Adrenal gland (tissue), 19 donors: ENCODE data around the gene PUS3. TPM values are rescaled to one million over a fixed set of nuclear protein-coding genes. Genes with fewer than 3 reads are reported as not detected.

Experiments used
- DNase-seq, 7 donors: peaks; one replicate each; pipeline ENCODE4 v3.0.0-alpha.2; 2019 to 2020
- H3K27ac ChIP-seq, 5 donors: fragments of 200-600 bp; sonication (generic) in 4 of 5; 1 replicate in 3 of 5; 2 replicates in 2 of 5; pipeline versions ENCODE4 v1.5.1 to v1.8.0; 2016 to 2020; ENCODE audit warnings: mild to moderate bottlenecking in 1 of 5
- H3K27me3 ChIP-seq: fragments of 200-600 bp; 2 replicates; pipeline ENCODE4 v1.8.0; 2021
- H3K36me3 ChIP-seq, 2 donors: fragments of 200-600 bp; replicated peaks in 1 of 2; 1 replicate in 1 of 2; 2 replicates in 1 of 2; pipeline versions ENCODE4 v1.5.1 to v1.8.0; 2018 to 2022
- H3K4me1 ChIP-seq, 2 donors: fragments of 200-600 bp; replicated peaks in 1 of 2; 1 replicate in 1 of 2; 2 replicates in 1 of 2; pipeline versions ENCODE4 v1.5.1 to v1.8.0; 2018 to 2021
- H3K4me3 ChIP-seq, 4 donors: fragments of 200-600 bp; sonication (generic) in 3 of 4; one replicate each; pipeline ENCODE4 v1.5.1; 2016 to 2018
- H3K9me3 ChIP-seq, 3 donors: fragments of 200-600 bp; sonication (generic) in 1 of 3; replicated peaks in 1 of 3; 1 replicate in 2 of 3; 2 replicates in 1 of 3; pipeline versions ENCODE4 v1.5.1 to v1.8.0; 2016 to 2021
- CTCF ChIP-seq, 6 experiments: fragments of 450-650 bp in 4 of 6; fragments of 200-600 bp in 2 of 6; sonication (generic) in 1 of 6; IDR thresholded peaks; 1 replicate in 5 of 6; 2 replicates in 1 of 6; pipeline versions ENCODE4 v1.5.1 to v1.8.0; 2016 to 2021; ENCODE audit warnings: antibody characterized with exemption in 6 of 6, mild to moderate bottlenecking in 2 of 6, moderate library complexity in 1 of 6
- POLR2A ChIP-seq, 2 donors: fragments of 450-650 bp; IDR thresholded peaks; one replicate each; pipeline ENCODE4 v1.6.1; 2017; ENCODE audit warnings: antibody characterized with exemption in 2 of 2, mild to moderate bottlenecking in 2 of 2, moderate library complexity in 1 of 2
- WGBS, 4 donors: extraction: QIAGEN DNeasy Blood & Tissue Kit in 2 of 4; methylation state at CpG; one replicate each; pipeline versions ENCODE4 v1.1.5 to v1.1.7; 2013 to 2017; 5-methylcytosine and 5-hydroxymethylcytosine counted together
- intact Hi-C, 2 donors: fragments of 100-400 bp; cut with DNase I; formaldehyde crosslinking; loops; one replicate each; pipeline versions ENCODE4 v1.14.1 to v1.15.0; 2022 to 2023
- long read RNA-seq, 10 donors: library from polyadenylated mRNA in 3 of 10; unstranded in 2 of 10; stranded (forward) in 1 of 10; transcript quantifications; one replicate each; pipeline ENCODE4 v2.0.0 and lab custom pipeline, GENCODE V29; 2021 to 2026
- polyA plus RNA-seq, 3 donors: library from polyadenylated mRNA; stranded (reverse); fragments of 200-250 nt in 2 of 3; fragments of 350-450 nt in 1 of 3; fragmentation: Illumina TruSeq in 1 of 3; extraction: RNeasy Lipid Tissue Mini Kit (QIAGEN cat#74804) in 1 of 3; gene quantifications; one replicate each; pipeline ENCODE4 v1.2.3, GENCODE V29; 2013 to 2014
- total RNA-seq, 9 donors: library from RNA; depleted of rRNA in 4 of 9; stranded (reverse); fragments of >200 nt in 4 of 9; fragments of 120-200 nt in 1 of 9; fragmentation: NEBNext Ultra II Directional in 1 of 9; extraction: Animal tissue kit (Norgen Biotek cat#: 25700) in 1 of 9; gene quantifications; one replicate each; pipeline versions ENCODE4 v1.1.0 to v1.2.4, GENCODE V29; 2013 to 2023
- donor health status: healthy with polysubstance abuse.
- donor health status: Bipolar disorder and iron deficiency.
- donor health status: DM: yes; HTN: yes; CAD: no.
- donor health status: DM: no; HTN: no; CAD: no.
- donor health status: DM: no; HTN: no; CAD: no.
- donor health status: DM: yes; HTN: yes; CAD: no.

PUS3 gene
- total RNA-seq = 10 to 100 TPM in 7 of 9 donors, 1 to 10 TPM in 2; 5.8 to 23.7 (median 15.0) TPM
- polyA plus RNA-seq = 10 to 100 TPM; 11.7 to 37.9 (median 16.4) TPM
- long read RNA-seq, donor 1, partial matches to known transcripts = 5 of 11 reads
- long read RNA-seq, donor 1, other reads (novel, unspliced or antisense) = 0 of 11 reads
- long read RNA-seq, donor 2 = 0 reads
- long read RNA-seq, donor 3, partial matches to known transcripts = 0 of 4 reads
- long read RNA-seq, donor 3, other reads (novel, unspliced or antisense) = 0 of 4 reads
- long read RNA-seq, donor 4, transcript PUS3-201 (4 exons, 1,843 nt) = major isoform, 5 of 12 reads
- long read RNA-seq, donor 4, partial matches to known transcripts = 0 of 12 reads
- long read RNA-seq, donor 4, other reads (novel, unspliced or antisense) = 2 of 12 reads
- long read RNA-seq, donor 5, transcript PUS3-201 (4 exons, 1,843 nt) = major isoform, 9 of 21 reads
- long read RNA-seq, donor 5, transcript PUS3-205 (3 exons, 1,419 nt) = minor isoform, 5 of 21 reads
- long read RNA-seq, donor 5, partial matches to known transcripts = 2 of 21 reads
- long read RNA-seq, donor 5, other reads (novel, unspliced or antisense) = 2 of 21 reads
- long read RNA-seq, donor 6, partial matches to known transcripts = 0 of 4 reads
- long read RNA-seq, donor 6, other reads (novel, unspliced or antisense) = 0 of 4 reads
- long read RNA-seq, donor 7, partial matches to known transcripts = 0 of 3 reads
- long read RNA-seq, donor 7, other reads (novel, unspliced or antisense) = 0 of 3 reads
- long read RNA-seq, donor 8, partial matches to known transcripts = 0 of 6 reads
- long read RNA-seq, donor 8, other reads (novel, unspliced or antisense) = 0 of 6 reads
- long read RNA-seq, donor 9, partial matches to known transcripts = 0 of 6 reads
- long read RNA-seq, donor 9, other reads (novel, unspliced or antisense) = 0 of 6 reads
- long read RNA-seq, donor 10, partial matches to known transcripts = 0 of 3 reads
- long read RNA-seq, donor 10, other reads (novel, unspliced or antisense) = 0 of 3 reads

GRCh38 chr11:125902927-125903710, at the start of gene PUS3:
Gene PUS3, minus strand, starts transcription at chr11:125903206. Its CDS starts 6,922 bp downstream, at chr11:125896284.
- H3K27ac ChIP-seq = peak within 1 kb of the TSS; percentile 31 to 89 (median 79)
- peaks cover 9 to 24% of the 10 kb centered on the region in 2 donors for H3K4me1 ChIP-seq
- peak; percentile 88 to 96 (median 91) for DNase-seq
- intact Hi-C loops = no loop called here
- H3K9me3 ChIP-seq = no peaks in the 10 kb centered on the region
- peak within 1 kb of the TSS; percentile 1 to 87 (median 51) for H3K4me3 ChIP-seq
- 1 to 2% (median 1%) methylated on average over 31 of the region's 31 CpGs for WGBS, 4 donors
- H3K36me3 ChIP-seq = peaks cover 0 to 10% of the 10 kb centered on the region in 2 donors
- TF ChIP-seq POLR2A (IDR thresholded peaks at IDR 0.05) = peak in 1 of 2 donors; percentile 64
- TF ChIP-seq CTCF (IDR thresholded peaks at IDR 0.05) = no peak
- H3K27me3 ChIP-seq = peaks cover 8% of the 10 kb centered on the region

GRCh38 chr11:125952559-125952958, 49.6 kb upstream of the PUS3 start:
- peaks cover 0 to 3% of the 10 kb centered on the region in 2 donors for H3K4me1 ChIP-seq
- 58 to 78% (median 65%) methylated on average over 2 of the region's 2 CpGs for WGBS, 4 donors
- H3K36me3 ChIP-seq = no peaks in the 10 kb centered on the region
- H3K27me3 ChIP-seq = no peaks in the 10 kb centered on the region
- no peak for DNase-seq
- intact Hi-C loops = no loop called here
- no peaks in the 10 kb centered on the region for H3K9me3 ChIP-seq
- TF ChIP-seq POLR2A (IDR thresholded peaks at IDR 0.05) = no peak
- no peak for TF ChIP-seq CTCF (IDR thresholded peaks at IDR 0.05)
- peak overlapping the region in 1 of 5 donors; percentile 55 for H3K27ac ChIP-seq
- H3K4me3 ChIP-seq = no peak overlapping the region

- DNase-seq = no peak
- TF ChIP-seq CTCF (IDR thresholded peaks at IDR 0.05) = no peak
- TF ChIP-seq POLR2A (IDR thresholded peaks at IDR 0.05) = no peak
- no peaks in the 10 kb centered on the region for H3K9me3 ChIP-seq
- intact Hi-C loops = no loop called here
- 66 to 78% (median 70%) methylated on average over 5 to 11 of the region's 11 CpGs for WGBS, 4 donors
- H3K4me3 ChIP-seq = no peak overlapping the region
- H3K4me1 ChIP-seq = peaks cover 0 to 3% of the 10 kb centered on the region in 2 donors
- H3K36me3 ChIP-seq = no peaks in the 10 kb centered on the region
- H3K27me3 ChIP-seq = no peaks in the 10 kb centered on the region
- H3K27ac ChIP-seq = peak overlapping the region in 1 of 5 donors; percentile 81
These were observed 48.7 kb upstream of the PUS3 start for GRCh38 chr11:125951731-125952130.
